SK-N-SH treated with all-trans-retinoic acid at 6 μM for 48 hours (cell line): ENCODE data around the gene PTPRN2.

Experiments used
- ATAC-seq: fragments of 200-7000 bp; cut with Tn5 transposase; 3 replicates; pipeline ENCODE4 v1.9.1; 2020; ENCODE audit warnings: mild to moderate bottlenecking, moderate library complexity
- ARNTL ChIP-seq: fragments of 450-650 bp; formaldehyde crosslinking; IDR thresholded peaks from 2 replicates; pipeline ENCODE4 v1.5.0; 2020; ENCODE audit warnings: low read depth, mild to moderate bottlenecking, moderate library complexity, borderline replicate concordance
- BACH2 ChIP-seq: fragments of 250-450 bp; sonication (Bioruptor Pico); IDR thresholded peaks from 2 replicates; pipeline ENCODE4 v1.9.0; 2021; ENCODE audit warnings: mild to moderate bottlenecking, borderline replicate concordance
- CSDC2 ChIP-seq: fragments of 250-450 bp; sonication (Bioruptor Pico); IDR thresholded peaks from 2 replicates; pipeline ENCODE4 v1.5.0; 2020; ENCODE audit warnings: mild to moderate bottlenecking, moderate library complexity
- ESRRG ChIP-seq: fragments of 250-450 bp; sonication (Bioruptor Pico); IDR thresholded peaks from 2 replicates; pipeline ENCODE4 v1.6.1; 2021; ENCODE audit warnings: mild to moderate bottlenecking
- GLIS3 ChIP-seq: fragments of 250-450 bp; sonication (Bioruptor Pico); IDR thresholded peaks from 2 replicates; pipeline ENCODE4 v1.5.0; 2020; ENCODE audit warnings: mild to moderate bottlenecking, moderate library complexity
- ISL1 ChIP-seq: fragments of 250-450 bp; sonication (Bioruptor Pico); IDR thresholded peaks from 2 replicates; pipeline ENCODE4 v2.1.2; 2022; ENCODE audit warnings: mild to moderate bottlenecking, moderate library complexity
- OSR1 ChIP-seq: fragments of 250-450 bp; sonication (Bioruptor Pico); IDR thresholded peaks from 2 replicates; pipeline ENCODE4 v1.8.0; 2022; ENCODE audit warnings: moderate library complexity, mild to moderate bottlenecking, inconsistent platforms
- PPARA ChIP-seq: fragments of 250-450 bp; sonication (Bioruptor Pico); IDR thresholded peaks from 2 replicates; pipeline ENCODE4 v1.5.0; 2020; ENCODE audit warnings: mild to moderate bottlenecking, borderline replicate concordance
- RARB ChIP-seq: fragments of 250-450 bp; sonication (Bioruptor Pico); IDR thresholded peaks from 2 replicates; pipeline ENCODE4 v1.8.0; 2021; ENCODE audit warnings: mild to moderate bottlenecking, moderate library complexity
- SNAI2 ChIP-seq: fragments of 250-450 bp; sonication (Bioruptor Pico); IDR thresholded peaks from 2 replicates; pipeline ENCODE4 v1.5.0; 2020; ENCODE audit warnings: mild to moderate bottlenecking, moderate library complexity
- TCF4 ChIP-seq: fragments of 250-450 bp; sonication (Bioruptor Pico); IDR thresholded peaks from 2 replicates; pipeline ENCODE4 v1.8.0; 2021; ENCODE audit warnings: mild to moderate bottlenecking, moderate library complexity, borderline replicate concordance
- TOX ChIP-seq: fragments of 250-450 bp; sonication (Bioruptor Pico); IDR thresholded peaks from 2 replicates; pipeline ENCODE4 v1.8.0; 2021; ENCODE audit warnings: mild to moderate bottlenecking, moderate library complexity, borderline replicate concordance
- ZC3H10 ChIP-seq: fragments of 250-450 bp; sonication (Bioruptor Pico); IDR thresholded peaks from 2 replicates; pipeline ENCODE4 v1.5.1; 2021; ENCODE audit warnings: mild to moderate bottlenecking, moderate library complexity
- ZFP3 ChIP-seq: fragments of 250-450 bp; sonication (Bioruptor Pico); IDR thresholded peaks from 2 replicates; pipeline ENCODE4 v1.5.0; 2020; ENCODE audit warnings: mild to moderate bottlenecking, moderate library complexity
- ZFP30 ChIP-seq: fragments of 450-650 bp; formaldehyde crosslinking; IDR thresholded peaks from 2 replicates; pipeline ENCODE4 v1.5.0; 2022; ENCODE audit warnings: mild to moderate bottlenecking, moderate library complexity
- ZNF565 ChIP-seq: fragments of 450-650 bp; formaldehyde crosslinking; conservative IDR thresholded peaks from 2 replicates; pipeline ENCODE4 v1.5.0; 2020; ENCODE audit warnings: low read depth, mild to moderate bottlenecking, moderate library complexity
- ZNF70 ChIP-seq: fragments of 450-650 bp; formaldehyde crosslinking; IDR thresholded peaks from 2 replicates; pipeline ENCODE4 v1.5.0; 2020; ENCODE audit warnings: mild to moderate bottlenecking, moderate library complexity
- ZNF8 ChIP-seq: fragments of 450-650 bp; formaldehyde crosslinking; IDR thresholded peaks from 2 replicates; pipeline ENCODE4 v1.5.0; 2020; ENCODE audit warnings: mild to moderate bottlenecking, moderate library complexity
- TF ChIP-seq, protein P1 (sequence below): fragments of 250-450 bp; sonication (Bioruptor Pico); IDR thresholded peaks from 2 replicates; pipeline ENCODE4 v1.8.0; 2020; ENCODE audit warnings: mild to moderate bottlenecking, moderate library complexity, borderline replicate concordance
- TF ChIP-seq, protein P2 (sequence below): fragments of 250-450 bp; sonication (Bioruptor Pico); IDR thresholded peaks from 2 replicates; pipeline ENCODE4 v1.5.0; 2020; ENCODE audit warnings: mild to moderate bottlenecking, moderate library complexity
- TF ChIP-seq, protein P3 (sequence below): fragments of 250-450 bp; sonication (Bioruptor Pico); IDR thresholded peaks from 2 replicates; pipeline ENCODE4 v1.5.1; 2021; ENCODE audit warnings: mild to moderate bottlenecking, moderate library complexity
- TF ChIP-seq, protein P4 (sequence below): fragments of 250-450 bp; sonication (Bioruptor Pico); IDR thresholded peaks from 2 replicates; pipeline ENCODE4 v1.8.0; 2021; ENCODE audit warnings: low read depth, mild to moderate bottlenecking, moderate library complexity, borderline replicate concordance
- TF ChIP-seq, protein P5 (sequence below): fragments of 250-450 bp; sonication (Bioruptor Pico); IDR thresholded peaks from 2 replicates; pipeline ENCODE4 v1.5.1; 2020; ENCODE audit warnings: low read depth, mild to moderate bottlenecking, moderate library complexity

The PTPRN2 gene

DNA sequence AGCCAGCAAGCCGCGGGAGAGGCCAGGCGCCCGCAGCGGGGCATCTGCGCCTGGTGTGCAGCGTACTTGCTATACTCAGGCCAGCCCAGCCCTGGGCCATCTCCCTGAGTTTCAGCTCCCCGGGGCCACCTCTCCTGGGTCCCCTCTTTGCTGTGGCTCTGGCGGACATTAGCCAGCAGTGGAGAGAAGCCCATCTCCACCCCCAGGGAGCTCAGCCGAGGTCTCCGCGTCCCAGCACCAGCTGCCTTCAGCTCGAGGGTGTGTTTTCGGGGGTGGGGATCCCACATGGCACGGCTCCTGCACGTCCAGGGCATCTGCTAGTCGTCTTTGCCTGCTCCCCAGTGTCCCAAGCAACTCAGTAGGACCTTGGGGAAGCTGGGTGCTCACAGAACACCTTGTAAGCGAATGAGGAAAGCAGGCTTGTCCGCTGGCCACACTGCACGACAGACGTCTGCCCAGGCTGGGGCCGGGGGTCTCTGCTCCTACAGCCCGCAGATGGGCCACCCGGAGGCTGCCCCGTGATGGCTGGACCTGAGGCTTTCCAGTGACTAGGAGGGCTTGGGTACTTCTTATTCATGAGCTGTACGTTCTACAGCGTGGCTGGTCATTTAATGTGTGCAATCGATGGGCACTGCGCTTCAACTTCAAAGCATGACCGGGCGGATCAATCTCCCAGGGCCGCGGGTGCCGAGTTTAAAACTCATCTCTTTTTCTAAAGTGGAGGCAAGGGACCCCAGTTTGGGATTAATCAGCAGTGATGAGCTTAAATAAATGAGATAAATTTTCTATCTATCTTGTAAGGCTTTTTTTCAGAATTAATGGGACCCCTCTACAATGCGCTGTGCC, 795.2 kb downstream of the PTPRN2 start:
- TF ChIP-seq PPARA (no peak), TOX (no peak), RARB (CRISPR knock-in tag) (no peak), ZFP30 (CRISPR knock-in tag) (no peak), ZC3H10 (CRISPR knock-in tag) (no peak), ZNF565 (no peak), BACH2 (CRISPR knock-in tag) (no peak), ZNF70 (CRISPR knock-in tag) (no peak), TCF4 (CRISPR knock-in tag) (no peak), ZFP3 (CRISPR knock-in tag) (no peak), ISL1 (CRISPR knock-in tag) (no peak), ZNF8 (CRISPR knock-in tag) (no peak), SNAI2 (CRISPR knock-in tag) (no peak), CSDC2 (CRISPR knock-in tag) (no peak), GLIS3 (CRISPR knock-in tag) (no peak), ARNTL (CRISPR knock-in tag) (no peak)
- TF ChIP-seq, protein P1, sequence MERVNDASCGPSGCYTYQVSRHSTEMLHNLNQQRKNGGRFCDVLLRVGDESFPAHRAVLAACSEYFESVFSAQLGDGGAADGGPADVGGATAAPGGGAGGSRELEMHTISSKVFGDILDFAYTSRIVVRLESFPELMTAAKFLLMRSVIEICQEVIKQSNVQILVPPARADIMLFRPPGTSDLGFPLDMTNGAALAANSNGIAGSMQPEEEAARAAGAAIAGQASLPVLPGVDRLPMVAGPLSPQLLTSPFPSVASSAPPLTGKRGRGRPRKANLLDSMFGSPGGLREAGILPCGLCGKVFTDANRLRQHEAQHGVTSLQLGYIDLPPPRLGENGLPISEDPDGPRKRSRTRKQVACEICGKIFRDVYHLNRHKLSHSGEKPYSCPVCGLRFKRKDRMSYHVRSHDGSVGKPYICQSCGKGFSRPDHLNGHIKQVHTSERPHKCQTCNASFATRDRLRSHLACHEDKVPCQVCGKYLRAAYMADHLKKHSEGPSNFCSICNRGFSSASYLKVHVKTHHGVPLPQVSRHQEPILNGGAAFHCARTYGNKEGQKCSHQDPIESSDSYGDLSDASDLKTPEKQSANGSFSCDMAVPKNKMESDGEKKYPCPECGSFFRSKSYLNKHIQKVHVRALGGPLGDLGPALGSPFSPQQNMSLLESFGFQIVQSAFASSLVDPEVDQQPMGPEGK (CRISPR knock-in tag), result no peak
- TF ChIP-seq, protein P2, sequence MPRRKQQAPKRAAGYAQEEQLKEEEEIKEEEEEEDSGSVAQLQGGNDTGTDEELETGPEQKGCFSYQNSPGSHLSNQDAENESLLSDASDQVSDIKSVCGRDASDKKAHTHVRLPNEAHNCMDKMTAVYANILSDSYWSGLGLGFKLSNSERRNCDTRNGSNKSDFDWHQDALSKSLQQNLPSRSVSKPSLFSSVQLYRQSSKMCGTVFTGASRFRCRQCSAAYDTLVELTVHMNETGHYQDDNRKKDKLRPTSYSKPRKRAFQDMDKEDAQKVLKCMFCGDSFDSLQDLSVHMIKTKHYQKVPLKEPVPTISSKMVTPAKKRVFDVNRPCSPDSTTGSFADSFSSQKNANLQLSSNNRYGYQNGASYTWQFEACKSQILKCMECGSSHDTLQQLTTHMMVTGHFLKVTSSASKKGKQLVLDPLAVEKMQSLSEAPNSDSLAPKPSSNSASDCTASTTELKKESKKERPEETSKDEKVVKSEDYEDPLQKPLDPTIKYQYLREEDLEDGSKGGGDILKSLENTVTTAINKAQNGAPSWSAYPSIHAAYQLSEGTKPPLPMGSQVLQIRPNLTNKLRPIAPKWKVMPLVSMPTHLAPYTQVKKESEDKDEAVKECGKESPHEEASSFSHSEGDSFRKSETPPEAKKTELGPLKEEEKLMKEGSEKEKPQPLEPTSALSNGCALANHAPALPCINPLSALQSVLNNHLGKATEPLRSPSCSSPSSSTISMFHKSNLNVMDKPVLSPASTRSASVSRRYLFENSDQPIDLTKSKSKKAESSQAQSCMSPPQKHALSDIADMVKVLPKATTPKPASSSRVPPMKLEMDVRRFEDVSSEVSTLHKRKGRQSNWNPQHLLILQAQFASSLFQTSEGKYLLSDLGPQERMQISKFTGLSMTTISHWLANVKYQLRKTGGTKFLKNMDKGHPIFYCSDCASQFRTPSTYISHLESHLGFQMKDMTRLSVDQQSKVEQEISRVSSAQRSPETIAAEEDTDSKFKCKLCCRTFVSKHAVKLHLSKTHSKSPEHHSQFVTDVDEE (CRISPR knock-in tag), result no peak
- TF ChIP-seq, protein P3, sequence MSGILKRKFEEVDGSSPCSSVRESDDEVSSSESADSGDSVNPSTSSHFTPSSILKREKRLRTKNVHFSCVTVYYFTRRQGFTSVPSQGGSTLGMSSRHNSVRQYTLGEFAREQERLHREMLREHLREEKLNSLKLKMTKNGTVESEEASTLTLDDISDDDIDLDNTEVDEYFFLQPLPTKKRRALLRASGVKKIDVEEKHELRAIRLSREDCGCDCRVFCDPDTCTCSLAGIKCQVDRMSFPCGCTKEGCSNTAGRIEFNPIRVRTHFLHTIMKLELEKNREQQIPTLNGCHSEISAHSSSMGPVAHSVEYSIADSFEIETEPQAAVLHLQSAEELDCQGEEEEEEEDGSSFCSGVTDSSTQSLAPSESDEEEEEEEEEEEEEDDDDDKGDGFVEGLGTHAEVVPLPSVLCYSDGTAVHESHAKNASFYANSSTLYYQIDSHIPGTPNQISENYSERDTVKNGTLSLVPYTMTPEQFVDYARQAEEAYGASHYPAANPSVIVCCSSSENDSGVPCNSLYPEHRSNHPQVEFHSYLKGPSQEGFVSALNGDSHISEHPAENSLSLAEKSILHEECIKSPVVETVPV, result no peak
- TF ChIP-seq, protein P4, sequence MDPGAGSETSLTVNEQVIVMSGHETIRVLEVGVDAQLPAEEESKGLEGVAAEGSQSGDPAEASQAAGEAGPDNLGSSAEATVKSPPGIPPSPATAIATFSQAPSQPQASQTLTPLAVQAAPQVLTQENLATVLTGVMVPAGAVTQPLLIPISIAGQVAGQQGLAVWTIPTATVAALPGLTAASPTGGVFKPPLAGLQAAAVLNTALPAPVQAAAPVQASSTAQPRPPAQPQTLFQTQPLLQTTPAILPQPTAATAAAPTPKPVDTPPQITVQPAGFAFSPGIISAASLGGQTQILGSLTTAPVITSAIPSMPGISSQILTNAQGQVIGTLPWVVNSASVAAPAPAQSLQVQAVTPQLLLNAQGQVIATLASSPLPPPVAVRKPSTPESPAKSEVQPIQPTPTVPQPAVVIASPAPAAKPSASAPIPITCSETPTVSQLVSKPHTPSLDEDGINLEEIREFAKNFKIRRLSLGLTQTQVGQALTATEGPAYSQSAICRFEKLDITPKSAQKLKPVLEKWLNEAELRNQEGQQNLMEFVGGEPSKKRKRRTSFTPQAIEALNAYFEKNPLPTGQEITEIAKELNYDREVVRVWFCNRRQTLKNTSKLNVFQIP (CRISPR knock-in tag), result no peak
- ATAC-seq, result no peak

DNA sequence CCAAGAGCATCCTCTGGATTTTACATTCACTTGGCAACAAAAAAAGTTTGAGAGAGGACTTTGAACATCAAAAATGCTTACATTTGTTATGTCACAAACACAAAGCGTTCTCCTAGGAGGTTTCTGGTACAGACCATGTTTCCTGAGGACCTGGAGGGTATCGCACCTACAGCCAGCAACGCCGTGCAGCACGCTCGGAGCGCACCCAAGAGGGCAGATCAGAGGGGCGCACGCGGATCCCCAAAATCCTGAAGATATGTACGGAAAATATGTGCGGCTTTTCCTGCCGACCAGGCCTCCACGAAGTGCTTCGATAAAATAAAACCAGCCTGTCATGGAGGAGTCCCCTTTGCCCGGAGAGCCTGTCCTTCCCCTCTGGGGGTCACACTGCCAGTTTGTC, 796.0 kb downstream of the PTPRN2 start:
- no peak for ATAC-seq
- TF ChIP-seq ZFP30 (CRISPR knock-in tag), result no peak
- TF ChIP-seq OSR1, result no peak
- no peak for TF ChIP-seq ZNF565
- TF ChIP-seq, protein P3, result no peak
- no peak for TF ChIP-seq GLIS3 (CRISPR knock-in tag)
- no peak for TF ChIP-seq BACH2 (CRISPR knock-in tag)
- TF ChIP-seq, protein P1 (CRISPR knock-in tag), result no peak
- TF ChIP-seq, protein P5, sequence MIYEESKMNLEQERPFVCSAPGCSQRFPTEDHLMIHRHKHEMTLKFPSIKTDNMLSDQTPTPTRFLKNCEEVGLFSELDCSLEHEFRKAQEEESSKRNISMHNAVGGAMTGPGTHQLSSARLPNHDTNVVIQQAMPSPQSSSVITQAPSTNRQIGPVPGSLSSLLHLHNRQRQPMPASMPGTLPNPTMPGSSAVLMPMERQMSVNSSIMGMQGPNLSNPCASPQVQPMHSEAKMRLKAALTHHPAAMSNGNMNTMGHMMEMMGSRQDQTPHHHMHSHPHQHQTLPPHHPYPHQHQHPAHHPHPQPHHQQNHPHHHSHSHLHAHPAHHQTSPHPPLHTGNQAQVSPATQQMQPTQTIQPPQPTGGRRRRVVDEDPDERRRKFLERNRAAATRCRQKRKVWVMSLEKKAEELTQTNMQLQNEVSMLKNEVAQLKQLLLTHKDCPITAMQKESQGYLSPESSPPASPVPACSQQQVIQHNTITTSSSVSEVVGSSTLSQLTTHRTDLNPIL, result no peak
- no peak for TF ChIP-seq ZC3H10 (CRISPR knock-in tag)
- no peak for TF ChIP-seq TCF4 (CRISPR knock-in tag)
- no peak for TF ChIP-seq PPARA
- TF ChIP-seq SNAI2 (CRISPR knock-in tag), result no peak
- no peak for TF ChIP-seq ESRRG (CRISPR knock-in tag)
- no peak for TF ChIP-seq RARB (CRISPR knock-in tag)
- no peak for TF ChIP-seq ZNF70 (CRISPR knock-in tag)
- no peak for TF ChIP-seq TOX
- TF ChIP-seq ISL1 (CRISPR knock-in tag), result no peak
- no peak for TF ChIP-seq ARNTL (CRISPR knock-in tag)
- no peak for TF ChIP-seq CSDC2 (CRISPR knock-in tag)
- TF ChIP-seq ZNF8 (CRISPR knock-in tag), result no peak
- TF ChIP-seq, all 23 proteins: peak for 0
